OCI-LY7 (cell line): ENCODE measurements around the gene BEAN1. TPM values are rescaled to one million over a fixed set of nuclear protein-coding genes. Genes with fewer than 3 reads are reported as not detected.

Source experiments
- BruUV-seq: library from RNA; stranded (reverse); fragments of 400-500 nt; replicated peaks from 2 replicates; lab custom pipeline; 2021; lab: Mats Ljungman, UMichigan
- CTCF ChIA-PET: fragments of 300-600 bp; sonication (Branson Sonifier 250); formaldehyde crosslinking; loops from one replicate; lab custom pipeline; 2022; ENCODE audit warnings: antibody characterized with exemption; ENCODE audit not compliant: unreplicated experiment; lab: Charles Lee
- POLR2A ChIA-PET: fragments of 300-600 bp; sonication (Branson Sonifier 250); formaldehyde crosslinking; loops from one replicate; lab custom pipeline; 2022; ENCODE audit warnings: antibody characterized with exemption; lab: Charles Lee
- DNase-seq: peaks from one replicate; pipeline ENCODE4 v3.0.0-alpha.2; 2015; ENCODE audit warnings: low spot score
- H2AFZ ChIP-seq: fragments of 200-600 bp; sonication (generic), shearing (Covaris generic); 2 replicates; pipeline ENCODE4 v1.6.1; 2014; ENCODE audit warnings: mild to moderate bottlenecking, antibody characterized with exemption, low read length, moderate library complexity
- H3K27ac ChIP-seq: fragments of 200-600 bp; sonication (generic); 2 replicates; pipeline ENCODE4 v1.5.1; 2014; ENCODE audit warnings: mixed run types, low read depth, mild to moderate bottlenecking, moderate library complexity, low read length, inconsistent platforms; ENCODE audit not compliant: poor library complexity, severe bottlenecking
- H3K36me3 ChIP-seq: fragments of 200-600 bp; sonication (generic); 2 replicates; pipeline ENCODE4 v1.6.1; 2014; ENCODE audit warnings: mild to moderate bottlenecking, antibody characterized with exemption, low read length, moderate library complexity, mixed read lengths; ENCODE audit not compliant: insufficient read depth
- H3K4me1 ChIP-seq: fragments of 200-600 bp; sonication (generic); 2 replicates; pipeline ENCODE4 v1.5.1; 2014; ENCODE audit warnings: mild to moderate bottlenecking, low read length; ENCODE audit not compliant: insufficient read depth, poor library complexity, severe bottlenecking
- H3K4me2 ChIP-seq: fragments of 200-600 bp; sonication (generic); 2 replicates; pipeline ENCODE4 v1.6.1; 2014; ENCODE audit warnings: mild to moderate bottlenecking, low read length
- H3K4me3 ChIP-seq: fragments of 200-600 bp; sonication (generic); 2 replicates; pipeline ENCODE4 v1.5.1; 2014; ENCODE audit warnings: mild to moderate bottlenecking, low read depth, low read length; ENCODE audit not compliant: poor library complexity, severe bottlenecking
- H3K79me2 ChIP-seq: fragments of 200-600 bp; sonication (generic); 2 replicates; pipeline ENCODE4 v1.6.1; 2016; ENCODE audit warnings: low read depth, mild to moderate bottlenecking, low read length, moderate library complexity, mixed read lengths; ENCODE audit not compliant: insufficient read depth
- H3K9me2 ChIP-seq: fragments of 200-600 bp; sonication (generic); 2 replicates; pipeline ENCODE4 v1.6.1; 2016; ENCODE audit warnings: mild to moderate bottlenecking, low read length, mixed read lengths; ENCODE audit not compliant: insufficient read depth
- H3K9me3 ChIP-seq: fragments of 200-600 bp; sonication (generic); 2 replicates; pipeline ENCODE4 v1.6.1; 2014; ENCODE audit warnings: mild to moderate bottlenecking, mixed run types, low read length, mixed read lengths
- H4K20me1 ChIP-seq: fragments of 200-600 bp; sonication (generic); 2 replicates; pipeline ENCODE4 v1.6.1; 2014; ENCODE audit warnings: mild to moderate bottlenecking, antibody characterized with exemption, low read length, moderate library complexity, mixed read lengths; ENCODE audit not compliant: insufficient read depth
- EZH2phosphoT487 ChIP-seq: fragments of 200-600 bp; sonication (generic); IDR thresholded peaks from 2 replicates; pipeline ENCODE4 v1.6.1; 2018; ENCODE audit warnings: low read depth, borderline replicate concordance, mild to moderate bottlenecking, mixed run types, antibody characterized with exemption, low read length, moderate library complexity, mixed read lengths
- intact Hi-C: fragments of 100-400 bp; cut with micrococcal nuclease; formaldehyde crosslinking; loops from one replicate; pipeline ENCODE4 v1.10.0; 2022; ENCODE audit not compliant: unreplicated experiment
- total RNA-seq, 2 experiments: library from RNA; depleted of rRNA in 1 of 2; stranded (reverse); fragments of >200 nt in 1 of 2; shearing (Covaris generic) in 1 of 2; gene quantifications; 2 replicates each; pipeline ENCODE4 v1.2.3, GENCODE V29; 2014 to 2022
- TF ChIP-seq, protein P1 (sequence below): fragments of 200-600 bp; sonication (generic); conservative IDR thresholded peaks from 2 replicates; pipeline ENCODE4 v1.5.1; 2014; ENCODE audit warnings: mild to moderate bottlenecking, antibody characterized with exemption, low read length, moderate library complexity, mixed read lengths

BEAN1 gene
- total RNA-seq, 2 experiments from 2014 or later: 0.13 TPM; not detected in 1

DNA sequence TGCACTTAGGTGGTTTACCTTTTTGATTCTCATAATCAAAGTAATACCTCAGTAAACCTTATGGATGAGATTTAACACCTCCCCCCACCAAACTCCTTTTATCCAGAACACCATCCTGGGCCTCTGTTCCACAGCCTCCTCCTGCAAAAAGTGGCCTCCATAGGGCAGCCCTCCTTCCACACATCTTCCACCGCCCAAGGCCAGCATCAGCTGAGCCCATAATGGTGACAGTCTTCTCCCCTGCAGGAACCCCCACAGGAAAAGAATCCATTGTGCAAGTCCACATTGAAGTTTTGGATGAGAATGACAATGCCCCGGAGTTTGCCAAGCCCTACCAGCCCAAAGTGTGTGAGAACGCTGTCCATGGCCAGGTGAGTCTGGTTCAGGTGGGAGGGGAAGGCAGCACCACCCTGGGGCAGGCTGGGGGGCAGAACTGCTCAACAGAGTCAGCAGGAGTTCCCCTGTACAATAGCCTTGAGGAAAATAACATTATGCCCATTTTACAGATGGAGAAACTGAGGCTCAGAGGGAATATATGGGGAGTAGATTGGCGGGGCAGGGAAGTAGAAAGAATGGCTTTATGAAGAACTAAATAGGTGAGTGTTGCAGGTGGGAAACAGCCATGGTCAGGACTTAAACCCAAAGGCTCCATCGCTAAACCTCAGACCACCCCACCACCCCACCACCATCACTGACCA, 29.2 kb upstream of the BEAN1 start:
- BruUV-seq: no TSS peak
- intact Hi-C loops: no loop called here
- TF ChIP-seq, protein P1, sequence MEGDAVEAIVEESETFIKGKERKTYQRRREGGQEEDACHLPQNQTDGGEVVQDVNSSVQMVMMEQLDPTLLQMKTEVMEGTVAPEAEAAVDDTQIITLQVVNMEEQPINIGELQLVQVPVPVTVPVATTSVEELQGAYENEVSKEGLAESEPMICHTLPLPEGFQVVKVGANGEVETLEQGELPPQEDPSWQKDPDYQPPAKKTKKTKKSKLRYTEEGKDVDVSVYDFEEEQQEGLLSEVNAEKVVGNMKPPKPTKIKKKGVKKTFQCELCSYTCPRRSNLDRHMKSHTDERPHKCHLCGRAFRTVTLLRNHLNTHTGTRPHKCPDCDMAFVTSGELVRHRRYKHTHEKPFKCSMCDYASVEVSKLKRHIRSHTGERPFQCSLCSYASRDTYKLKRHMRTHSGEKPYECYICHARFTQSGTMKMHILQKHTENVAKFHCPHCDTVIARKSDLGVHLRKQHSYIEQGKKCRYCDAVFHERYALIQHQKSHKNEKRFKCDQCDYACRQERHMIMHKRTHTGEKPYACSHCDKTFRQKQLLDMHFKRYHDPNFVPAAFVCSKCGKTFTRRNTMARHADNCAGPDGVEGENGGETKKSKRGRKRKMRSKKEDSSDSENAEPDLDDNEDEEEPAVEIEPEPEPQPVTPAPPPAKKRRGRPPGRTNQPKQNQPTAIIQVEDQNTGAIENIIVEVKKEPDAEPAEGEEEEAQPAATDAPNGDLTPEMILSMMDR: no peak
- TF ChIP-seq EZH2phosphoT487: no peak
- no peak for DNase-seq
- Histone ChIP-seq H3K27ac (no peak overlapping the region), H3K79me2 (no peaks in the 10 kb centered on the region), H3K4me2 (no peak overlapping the region), H3K4me3 (no peak overlapping the region), H3K36me3 (no peaks in the 10 kb centered on the region), H3K9me2 (no peaks in the 10 kb centered on the region), H2AFZ (no peak overlapping the region), H3K4me1 (no peaks in the 10 kb centered on the region), H4K20me1 (no peaks in the 10 kb centered on the region), H3K9me3 (no peaks in the 10 kb centered on the region)
- CTCF ChIA-PET: no interaction called here
- POLR2A ChIA-PET: no interaction called here

DNA sequence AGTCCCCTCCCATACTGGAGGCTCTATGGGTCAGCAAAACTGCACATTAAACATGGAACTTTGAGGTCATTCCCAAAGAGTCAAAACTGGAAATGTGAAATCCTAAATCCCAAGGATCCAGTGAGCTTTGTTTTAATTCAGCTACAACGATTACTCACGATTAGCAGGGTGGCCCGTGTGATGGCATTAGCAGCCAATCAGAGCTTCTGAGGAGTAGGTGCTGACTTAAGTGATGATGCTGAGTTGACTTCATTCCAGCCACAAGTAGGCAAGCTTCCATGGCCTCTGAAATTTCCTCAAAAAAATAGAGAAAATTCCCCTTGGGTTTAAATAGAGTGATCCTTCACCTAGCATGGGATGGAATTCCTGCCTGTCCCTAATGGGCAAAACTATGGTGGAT, 28.1 kb upstream of the BEAN1 start:
- Histone ChIP-seq H3K36me3 (no peaks in the 10 kb centered on the region), H3K4me1 (no peaks in the 10 kb centered on the region), H3K79me2 (no peaks in the 10 kb centered on the region), H2AFZ (no peak overlapping the region), H3K9me3 (no peaks in the 10 kb centered on the region), H3K4me3 (no peak overlapping the region), H3K4me2 (no peak overlapping the region), H3K9me2 (no peaks in the 10 kb centered on the region), H4K20me1 (no peaks in the 10 kb centered on the region), H3K27ac (no peak overlapping the region)
- no TSS peak for BruUV-seq
- ChIA-PET POLR2A (no interaction called here), CTCF (no interaction called here)
- no peak for DNase-seq
- intact Hi-C loops: no loop called here
- TF ChIP-seq, protein P1: no peak
- no peak for TF ChIP-seq EZH2phosphoT487

DNA sequence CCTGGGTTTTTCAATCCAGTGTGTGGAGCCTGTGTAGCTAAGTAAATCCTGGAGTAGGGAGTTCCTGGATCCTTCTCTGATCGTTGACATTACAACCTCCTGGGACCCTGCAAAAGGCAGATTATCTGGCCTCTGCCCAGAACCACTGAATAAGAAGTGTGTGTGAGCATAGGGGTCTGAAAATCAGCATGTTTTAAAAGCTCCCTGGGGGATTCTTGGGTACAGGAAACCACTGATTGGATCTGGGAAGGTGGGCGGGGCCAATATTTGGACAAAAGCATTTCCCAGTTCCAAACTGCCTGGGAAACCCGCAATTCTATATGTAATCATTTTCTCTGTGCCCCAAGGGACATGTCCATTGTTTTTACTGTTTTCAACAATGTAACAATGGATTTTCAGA, 27.2 kb upstream of the BEAN1 start:
- no peaks in the 10 kb centered on the region for H3K4me1 ChIP-seq
- no peaks in the 10 kb centered on the region for H3K9me2 ChIP-seq
- H3K79me2 ChIP-seq: no peaks in the 10 kb centered on the region
- H3K27ac ChIP-seq: no peak overlapping the region
- H3K36me3 ChIP-seq: no peaks in the 10 kb centered on the region
- intact Hi-C loops: loop anchor here (10.0 kb wide), 1 partner anchor 325 kb away; no protein-coding TSS in a partner anchor
- H3K4me3 ChIP-seq: no peak overlapping the region
- H2AFZ ChIP-seq: no peak overlapping the region
- TF ChIP-seq, protein P1: no peak
- TF ChIP-seq EZH2phosphoT487: no peak
- no TSS peak for BruUV-seq
- CTCF ChIA-PET: no interaction called here
- H3K9me3 ChIP-seq: no peaks in the 10 kb centered on the region
- H4K20me1 ChIP-seq: no peaks in the 10 kb centered on the region
- no peak overlapping the region for H3K4me2 ChIP-seq
- DNase-seq: no peak
- POLR2A ChIA-PET: interaction anchor here (0.6 to 0.7 kb wide), 3 partner anchors 80 to 926 kb away, joined by 3 read pairs; no protein-coding TSS in a partner anchor
